ENCODE results near the gene SLC20A1. TPM values are rescaled to one million over a fixed set of nuclear protein-coding genes. Genes with fewer than 3 reads are reported as not detected.
"Not testable (repeated sequence)": the region's sequence is repeated elsewhere in the genome, so short reads cannot be mapped to it uniquely, and the experiment has no call there.

The SLC20A1 gene
- total and polyA plus RNA-seq, 4 donors: 7.0 to 82.6 (median 35.8) TPM

DNA sequence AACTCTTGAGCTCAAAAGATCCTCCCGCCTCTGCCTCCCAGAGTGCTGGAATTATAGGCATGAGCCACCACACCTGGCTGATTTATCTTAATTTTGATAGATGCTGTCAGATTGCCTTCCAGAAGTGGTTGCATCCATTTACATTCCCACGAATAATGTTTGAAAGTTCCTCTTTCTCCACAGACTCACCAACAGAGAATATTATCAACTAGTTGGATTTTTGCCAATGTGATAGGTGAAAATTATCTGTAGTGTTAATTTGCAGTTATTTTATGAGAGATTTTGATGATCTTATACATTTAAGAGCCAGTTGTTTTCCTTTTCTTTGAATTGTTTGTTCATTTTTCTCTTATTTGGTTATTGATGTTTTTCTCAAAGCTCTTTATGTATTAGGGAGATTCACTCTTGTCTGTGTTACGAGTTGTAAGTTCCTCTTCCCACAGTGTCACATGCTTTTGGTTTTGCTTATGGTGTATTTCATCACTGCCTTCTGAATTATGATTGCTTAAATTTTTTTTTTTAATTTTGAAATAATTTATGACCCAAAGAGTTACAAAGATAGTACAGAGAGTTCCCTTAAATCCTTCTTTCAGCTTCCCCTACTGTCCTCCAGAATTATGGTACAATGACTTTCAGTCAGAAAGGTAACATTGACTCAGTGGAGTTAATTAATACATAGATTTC is 54.4 kb downstream of the SLC20A1 start:
- intact Hi-C loops (cut with DNase I): no loop called here
- DNase-seq (no peak), ATAC-seq (ENCODE audit: low FRiP score) (no peak)
- H3K9me3 ChIP-seq (ENCODE audit: control insufficient read depth, low read length): no peaks in the 10 kb centered on the region
- no peak overlapping the region for H3K4me3 ChIP-seq (ENCODE audit: low read length in 2 of 2)
- 78 to 85% methylated on average over 3 of the region's 3 CpGs for WGBS, 2 donors
- H3K36me3 ChIP-seq (ENCODE audit: control insufficient read depth in 1 of 2, insufficient read depth in 2 of 2, low read length in 1 of 2): no peaks in the 10 kb centered on the region
- H3K27ac ChIP-seq (ENCODE audit: low read depth in 1 of 2, low read length in 2 of 2): no peak overlapping the region
- no peaks in the 10 kb centered on the region for H3K4me1 ChIP-seq (ENCODE audit: control insufficient read depth in 1 of 2, insufficient read depth in 2 of 2, low read length in 2 of 2)
- H3K27me3 ChIP-seq (ENCODE audit: control insufficient read depth in 1 of 2, insufficient read depth in 2 of 2, low read length in 1 of 2): no peaks in the 10 kb centered on the region

DNA sequence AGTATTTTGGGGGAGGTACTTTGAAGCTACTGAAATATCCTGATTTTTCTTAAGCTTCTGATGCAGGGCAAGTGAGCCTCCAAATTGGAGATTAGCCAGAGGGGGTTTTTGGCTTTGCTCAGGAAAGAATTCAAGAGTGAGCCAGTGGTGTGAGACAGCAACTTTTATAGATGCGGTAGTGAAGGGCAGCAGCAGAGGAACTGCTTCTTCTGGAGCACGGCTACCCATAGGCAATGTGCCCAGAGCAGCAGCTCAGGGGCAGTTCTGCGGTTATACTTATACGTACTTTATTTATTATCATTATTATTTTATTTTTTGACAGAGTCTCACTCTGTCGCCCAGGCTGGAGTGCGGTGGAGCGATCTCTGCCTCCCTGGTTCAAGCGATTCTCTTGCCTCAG is 55.3 kb downstream of the SLC20A1 start:
- Histone ChIP-seq H3K27me3 (ENCODE audit: control insufficient read depth in 1 of 2, insufficient read depth in 2 of 2, low read length in 1 of 2) (peaks cover 0 to 2% of the 10 kb centered on the region in 2 donors), H3K4me3 (ENCODE audit: low read length in 2 of 2) (no peak overlapping the region), H3K36me3 (ENCODE audit: control insufficient read depth in 1 of 2, insufficient read depth in 2 of 2, low read length in 1 of 2) (no peaks in the 10 kb centered on the region), H3K27ac (ENCODE audit: low read depth in 1 of 2, low read length in 2 of 2) (no peak overlapping the region), H3K4me1 (ENCODE audit: control insufficient read depth in 1 of 2, insufficient read depth in 2 of 2, low read length in 2 of 2) (no peaks in the 10 kb centered on the region), H3K9me3 (ENCODE audit: control insufficient read depth, low read length) (no peaks in the 10 kb centered on the region)
- DNase-seq: peak in 1 of 2 donors; percentile 43
- intact Hi-C loops (cut with DNase I): no loop called here
- 72 to 74% methylated on average over 8 of the region's 8 CpGs for WGBS, 2 donors
- ATAC-seq (ENCODE audit: low FRiP score): no peak

DNA sequence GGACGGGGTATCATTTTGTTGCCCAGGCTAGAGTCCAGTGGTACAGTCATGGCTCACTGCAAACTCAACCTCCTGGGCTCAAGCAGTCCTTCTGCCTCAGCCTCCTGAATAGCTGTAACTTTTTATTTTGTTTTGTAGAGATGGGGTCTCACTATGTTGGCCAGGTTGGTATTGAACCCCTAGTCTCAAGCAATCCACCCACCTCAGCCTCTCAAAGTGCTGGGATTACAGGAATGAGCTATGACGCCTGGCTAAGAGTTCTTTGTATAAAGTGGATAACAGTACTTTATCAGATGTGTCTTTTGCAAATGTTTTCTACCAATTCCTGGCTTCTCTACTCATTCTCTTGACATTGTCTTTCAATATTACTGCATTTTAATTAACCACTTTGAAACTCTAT is 57.9 kb downstream of the SLC20A1 start:
- Histone ChIP-seq H3K4me1 (ENCODE audit: control insufficient read depth in 1 of 2, insufficient read depth in 2 of 2, low read length in 2 of 2) (no peaks in the 10 kb centered on the region), H3K36me3 (ENCODE audit: control insufficient read depth in 1 of 2, insufficient read depth in 2 of 2, low read length in 1 of 2) (no peaks in the 10 kb centered on the region), H3K27ac (ENCODE audit: low read depth in 1 of 2, low read length in 2 of 2) (no peak overlapping the region), H3K4me3 (ENCODE audit: low read length in 2 of 2) (no peak overlapping the region), H3K27me3 (ENCODE audit: control insufficient read depth in 1 of 2, insufficient read depth in 2 of 2, low read length in 1 of 2) (peaks cover 0 to 2% of the 10 kb centered on the region in 2 donors), H3K9me3 (ENCODE audit: control insufficient read depth, low read length) (no peaks in the 10 kb centered on the region)
- WGBS, 2 donors: 42 to 69% methylated on average over 2 of the region's 2 CpGs
- no peak for ATAC-seq (ENCODE audit: low FRiP score)
- intact Hi-C loops (cut with DNase I): no loop called here
- DNase-seq: no peak

GRCh38 chr2:112705575-112705974 is 59.8 kb downstream of the SLC20A1 start:
- intact Hi-C loops (cut with DNase I): no loop called here
- H3K36me3 ChIP-seq (ENCODE audit: control insufficient read depth in 1 of 2, insufficient read depth in 2 of 2, low read length in 1 of 2): no peaks in the 10 kb centered on the region
- 87 to 90% methylated on average over 4 of the region's 4 CpGs for WGBS, 2 donors
- no peak for ATAC-seq (ENCODE audit: low FRiP score)
- H3K27me3 ChIP-seq (ENCODE audit: control insufficient read depth in 1 of 2, insufficient read depth in 2 of 2, low read length in 1 of 2): peaks cover 0 to 2% of the 10 kb centered on the region in 2 donors
- no peaks in the 10 kb centered on the region for H3K9me3 ChIP-seq (ENCODE audit: control insufficient read depth, low read length)
- H3K27ac ChIP-seq (ENCODE audit: low read depth in 1 of 2, low read length in 2 of 2): no peak overlapping the region
- no peak overlapping the region for H3K4me3 ChIP-seq (ENCODE audit: low read length in 2 of 2)
- H3K4me1 ChIP-seq (ENCODE audit: control insufficient read depth in 1 of 2, insufficient read depth in 2 of 2, low read length in 2 of 2): no peaks in the 10 kb centered on the region
- DNase-seq: peak in 1 of 2 donors; percentile 2

DNA sequence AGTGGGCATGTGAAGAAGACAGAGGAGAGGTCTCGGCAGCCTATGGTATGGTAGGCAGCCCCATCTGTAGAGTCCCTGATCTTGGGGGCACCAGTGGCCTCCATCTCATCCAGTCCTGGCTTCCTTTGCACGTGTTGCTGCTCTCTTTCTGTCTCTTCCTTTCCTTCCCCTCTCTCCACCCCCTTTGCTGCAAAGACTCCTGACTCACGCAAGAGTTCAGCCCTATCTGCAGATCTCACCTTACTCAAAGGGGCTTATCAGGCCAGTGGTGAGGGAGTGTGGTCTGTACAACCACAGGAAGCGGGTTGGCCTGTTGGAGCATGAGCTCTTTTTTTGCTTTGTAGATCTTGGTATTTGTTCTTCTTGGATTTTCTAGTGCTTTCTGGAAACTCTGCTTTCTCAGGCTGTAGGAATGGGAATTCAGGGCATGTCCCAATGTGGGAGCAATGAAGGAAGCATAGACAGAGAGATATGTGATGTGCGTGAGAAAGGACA is 60.5 kb downstream of the SLC20A1 start:
- WGBS, 2 donors: 40 to 49% methylated on average over 5 of the region's 5 CpGs
- Histone ChIP-seq H3K4me3 (ENCODE audit: low read length in 2 of 2) (no peak overlapping the region), H3K36me3 (ENCODE audit: control insufficient read depth in 1 of 2, insufficient read depth in 2 of 2, low read length in 1 of 2) (no peaks in the 10 kb centered on the region), H3K4me1 (ENCODE audit: control insufficient read depth in 1 of 2, insufficient read depth in 2 of 2, low read length in 2 of 2) (no peaks in the 10 kb centered on the region), H3K9me3 (ENCODE audit: control insufficient read depth, low read length) (no peaks in the 10 kb centered on the region), H3K27ac (ENCODE audit: low read depth in 1 of 2, low read length in 2 of 2) (no peak overlapping the region), H3K27me3 (ENCODE audit: control insufficient read depth in 1 of 2, insufficient read depth in 2 of 2, low read length in 1 of 2) (peaks cover 0 to 2% of the 10 kb centered on the region in 2 donors)
- intact Hi-C loops (cut with DNase I): no loop called here
- ATAC-seq (ENCODE audit: low FRiP score) (no peak), DNase-seq (peak in 1 of 2 donors; percentile 42)

DNA sequence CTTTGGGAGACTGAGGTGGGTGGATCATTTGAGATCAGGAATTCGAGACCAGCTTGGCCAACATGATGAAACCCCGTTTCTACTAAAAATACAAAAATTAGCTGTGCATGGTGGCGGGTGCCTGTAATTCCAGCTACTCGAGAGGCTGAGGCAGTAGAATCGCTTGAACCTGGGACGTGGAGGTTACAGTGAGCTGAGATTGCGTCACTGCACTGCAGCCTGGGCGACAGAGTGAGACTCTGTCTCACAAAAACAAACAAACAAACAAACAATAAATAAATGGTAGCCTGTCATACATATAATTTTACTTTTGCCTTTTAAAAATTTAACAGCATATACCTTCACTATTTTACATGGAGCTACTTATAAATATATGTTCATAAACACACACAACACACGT is 61.2 kb downstream of the SLC20A1 start:
- ATAC-seq (ENCODE audit: low FRiP score); H3K27ac ChIP-seq (ENCODE audit: low read depth in 1 of 2, low read length in 2 of 2); H3K4me3 ChIP-seq (ENCODE audit: low read length in 2 of 2); intact Hi-C loops (cut with DNase I); H3K4me1 ChIP-seq (ENCODE audit: control insufficient read depth in 1 of 2, insufficient read depth in 2 of 2, low read length in 2 of 2); H3K36me3 ChIP-seq (ENCODE audit: control insufficient read depth in 1 of 2, insufficient read depth in 2 of 2, low read length in 1 of 2); H3K9me3 ChIP-seq (ENCODE audit: control insufficient read depth, low read length); H3K27me3 ChIP-seq (ENCODE audit: control insufficient read depth in 1 of 2, insufficient read depth in 2 of 2, low read length in 1 of 2): not testable (repeated sequence)
- peak in 1 of 2 donors; percentile 5 for DNase-seq
- WGBS, 2 donors: 75 to 81% methylated on average over 9 of the region's 9 CpGs

GRCh38 chr2:112708968-112709367 is 63.2 kb downstream of the SLC20A1 start:
- DNase-seq (peak in 1 of 2 donors; percentile 51), ATAC-seq (ENCODE audit: low FRiP score) (no peak)
- Histone ChIP-seq H3K36me3 (ENCODE audit: control insufficient read depth in 1 of 2, insufficient read depth in 2 of 2, low read length in 1 of 2) (no peaks in the 10 kb centered on the region), H3K4me3 (ENCODE audit: low read length in 2 of 2) (no peak overlapping the region), H3K27me3 (ENCODE audit: control insufficient read depth in 1 of 2, insufficient read depth in 2 of 2, low read length in 1 of 2) (peaks cover 0 to 2% of the 10 kb centered on the region in 2 donors), H3K4me1 (ENCODE audit: control insufficient read depth in 1 of 2, insufficient read depth in 2 of 2, low read length in 2 of 2) (no peaks in the 10 kb centered on the region), H3K9me3 (ENCODE audit: control insufficient read depth, low read length) (no peaks in the 10 kb centered on the region), H3K27ac (ENCODE audit: low read depth in 1 of 2, low read length in 2 of 2) (no peak overlapping the region)
- intact Hi-C loops (cut with DNase I): no loop called here
- WGBS, 2 donors: 52 to 57% methylated on average over 10 of the region's 10 CpGs

GRCh38 chr2:112709703-112710102 is 64.0 kb downstream of the SLC20A1 start:
- no peak overlapping the region for H3K4me3 ChIP-seq (ENCODE audit: low read length in 2 of 2)
- H3K4me1 ChIP-seq (ENCODE audit: control insufficient read depth in 1 of 2, insufficient read depth in 2 of 2, low read length in 2 of 2): no peaks in the 10 kb centered on the region
- peaks cover 0 to 2% of the 10 kb centered on the region in 2 donors for H3K27me3 ChIP-seq (ENCODE audit: control insufficient read depth in 1 of 2, insufficient read depth in 2 of 2, low read length in 1 of 2)
- no peaks in the 10 kb centered on the region for H3K36me3 ChIP-seq (ENCODE audit: control insufficient read depth in 1 of 2, insufficient read depth in 2 of 2, low read length in 1 of 2)
- DNase-seq (peak in 1 of 2 donors; percentile 52), ATAC-seq (ENCODE audit: low FRiP score) (no peak)
- 80 to 84% methylated on average over 6 of the region's 6 CpGs for WGBS, 2 donors
- H3K27ac ChIP-seq (ENCODE audit: low read depth in 1 of 2, low read length in 2 of 2): no peak overlapping the region
- intact Hi-C loops (cut with DNase I): no loop called here
- H3K9me3 ChIP-seq (ENCODE audit: control insufficient read depth, low read length): no peaks in the 10 kb centered on the region
